HG03159 (cell line): ENCODE results near the gene CDC6.

Experiments used
- ATAC-seq: cut with Tn5 transposase; IDR thresholded peaks from one replicate; pipeline ENCODE4 v1.9.1; 2021; ENCODE audit warnings: mild to moderate bottlenecking, moderate library complexity; ENCODE audit not compliant: unreplicated experiment

The CDC6 gene, protein sequence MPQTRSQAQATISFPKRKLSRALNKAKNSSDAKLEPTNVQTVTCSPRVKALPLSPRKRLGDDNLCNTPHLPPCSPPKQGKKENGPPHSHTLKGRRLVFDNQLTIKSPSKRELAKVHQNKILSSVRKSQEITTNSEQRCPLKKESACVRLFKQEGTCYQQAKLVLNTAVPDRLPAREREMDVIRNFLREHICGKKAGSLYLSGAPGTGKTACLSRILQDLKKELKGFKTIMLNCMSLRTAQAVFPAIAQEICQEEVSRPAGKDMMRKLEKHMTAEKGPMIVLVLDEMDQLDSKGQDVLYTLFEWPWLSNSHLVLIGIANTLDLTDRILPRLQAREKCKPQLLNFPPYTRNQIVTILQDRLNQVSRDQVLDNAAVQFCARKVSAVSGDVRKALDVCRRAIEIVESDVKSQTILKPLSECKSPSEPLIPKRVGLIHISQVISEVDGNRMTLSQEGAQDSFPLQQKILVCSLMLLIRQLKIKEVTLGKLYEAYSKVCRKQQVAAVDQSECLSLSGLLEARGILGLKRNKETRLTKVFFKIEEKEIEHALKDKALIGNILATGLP

DNA sequence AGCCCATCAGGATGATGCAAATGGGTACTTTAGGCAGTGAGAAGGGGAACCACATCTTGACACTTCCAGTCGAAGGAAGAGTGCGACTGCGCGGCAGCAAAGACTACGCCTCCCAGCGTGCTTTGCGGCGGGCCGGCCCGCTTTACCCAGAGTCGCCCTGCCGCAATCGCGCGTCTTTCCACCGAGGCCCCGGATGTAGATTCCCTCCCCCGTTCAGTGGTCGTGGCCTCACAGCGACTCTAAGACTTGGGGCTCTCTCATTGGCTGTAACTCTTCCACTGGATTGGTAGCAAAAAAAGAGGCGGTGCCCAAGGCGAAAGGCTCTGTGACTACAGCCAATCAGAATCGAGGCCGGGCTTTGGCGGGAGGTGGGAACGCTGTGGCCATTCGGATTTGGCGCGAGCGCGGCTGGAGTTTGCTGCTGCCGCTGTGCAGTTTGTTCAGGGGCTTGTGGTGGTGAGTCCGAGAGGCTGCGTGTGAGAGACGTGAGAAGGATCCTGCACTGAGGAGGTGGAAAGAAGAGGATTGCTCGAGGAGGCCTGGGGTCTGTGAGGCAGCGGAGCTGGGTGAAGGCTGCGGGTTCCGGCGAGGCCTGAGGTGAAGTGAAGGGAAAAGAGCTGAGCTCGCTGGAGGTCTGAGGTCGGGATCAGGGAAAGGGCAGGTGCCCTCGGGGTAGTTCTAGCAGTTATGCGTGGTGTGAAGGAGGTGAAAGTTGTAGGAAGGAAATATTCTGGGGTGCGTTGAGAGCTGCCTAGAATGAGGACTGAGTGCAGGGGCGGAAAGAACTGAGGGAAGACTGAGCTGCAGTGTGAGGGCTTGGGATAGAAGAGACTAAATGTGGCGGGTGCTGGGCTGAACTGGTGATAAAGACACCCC lies at the start of gene CDC6:
TSS of gene CDC6 (plus strand) at position 386 of the 876 bp plus-strand sequence. CDS start 1,542 bp downstream, outside the sequence.
- ATAC-seq = peak; percentile 93

DNA sequence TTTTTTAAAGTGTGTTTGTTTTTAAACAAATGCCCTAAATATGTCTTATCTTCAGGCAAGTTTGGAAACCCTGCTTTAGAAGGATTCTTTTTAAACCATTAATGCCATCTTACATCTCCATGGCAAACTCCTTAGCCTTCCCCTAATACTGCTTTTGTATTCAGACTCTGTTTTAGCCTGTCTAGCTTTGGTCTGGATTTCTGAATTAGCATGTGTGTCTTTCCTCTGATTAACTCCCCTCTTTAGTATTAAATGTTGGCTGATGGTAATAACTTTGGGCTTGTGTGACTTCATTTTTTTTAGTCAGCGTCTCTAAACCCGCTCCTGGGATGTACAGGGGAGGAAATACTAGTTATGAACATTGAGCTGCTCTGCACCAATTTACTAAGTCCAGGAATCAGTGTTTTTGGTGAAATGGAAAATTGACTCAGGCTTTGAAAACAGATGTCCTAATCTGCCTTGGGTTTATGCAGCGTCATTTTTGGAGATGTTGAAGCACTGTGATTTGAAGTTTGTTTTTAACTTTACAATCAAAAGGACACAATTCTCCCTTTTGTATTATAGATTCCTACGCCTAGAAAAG lies 46.3 kb upstream of the CDC6 start:
- ATAC-seq = no peak

DNA sequence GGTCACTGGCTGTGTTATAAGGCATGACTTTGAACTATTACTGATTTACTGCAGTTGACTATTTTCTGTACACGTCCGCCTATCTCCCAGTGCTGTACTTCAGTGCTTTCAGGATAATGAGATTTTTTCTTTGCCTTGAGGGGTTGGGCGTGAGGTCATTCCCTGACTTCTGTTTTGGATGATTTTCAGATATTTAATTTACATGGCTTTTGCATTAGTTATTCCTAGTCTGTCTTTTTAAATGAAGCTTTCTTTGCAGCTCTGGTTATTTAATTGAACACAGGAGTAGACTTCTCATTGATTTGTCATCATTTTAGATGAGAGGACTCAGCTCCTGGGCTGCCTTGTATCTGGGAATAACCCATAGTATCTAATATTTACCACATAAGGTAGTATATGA lies 44.9 kb upstream of the CDC6 start:
- ATAC-seq = no peak

DNA sequence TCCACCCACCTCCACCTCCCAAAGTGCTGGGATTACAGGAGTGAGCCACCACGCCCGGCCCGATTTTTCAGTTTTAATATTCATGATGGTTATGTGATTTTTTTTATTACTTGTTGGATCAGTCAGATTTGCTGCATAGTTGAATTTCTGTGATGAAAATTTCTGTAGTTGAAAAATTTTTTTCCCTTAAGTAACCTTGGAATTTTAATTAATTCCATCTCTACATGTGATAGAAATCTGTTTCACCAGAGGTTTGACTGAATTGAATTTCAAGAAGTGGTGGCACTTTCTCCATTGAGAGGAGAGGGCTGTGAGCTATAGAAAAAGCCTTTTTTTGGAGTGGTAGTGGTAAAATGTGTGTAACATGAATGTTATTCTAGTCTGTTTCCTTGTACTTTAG lies 43.9 kb upstream of the CDC6 start:
- no peak for ATAC-seq

DNA sequence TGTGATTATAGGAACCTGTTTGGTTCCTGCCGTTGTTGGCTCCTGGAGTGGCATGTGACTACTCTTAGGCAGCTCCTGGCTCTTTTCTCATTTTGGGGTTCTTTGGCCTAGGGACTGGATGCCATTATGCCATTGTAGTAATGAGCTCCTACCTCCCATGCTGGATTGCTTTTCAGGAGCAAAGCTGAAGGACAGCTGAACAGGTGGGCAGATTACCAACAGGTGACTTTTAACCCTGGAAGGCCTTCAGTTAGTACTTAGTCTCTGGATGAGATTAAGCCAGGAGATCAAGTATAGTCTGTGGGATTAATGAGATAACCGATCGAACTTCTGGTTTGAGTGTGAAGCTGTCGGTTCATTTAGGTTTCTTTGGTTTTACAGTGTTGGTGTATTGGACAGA lies 43.4 kb upstream of the CDC6 start:
- no peak for ATAC-seq

DNA sequence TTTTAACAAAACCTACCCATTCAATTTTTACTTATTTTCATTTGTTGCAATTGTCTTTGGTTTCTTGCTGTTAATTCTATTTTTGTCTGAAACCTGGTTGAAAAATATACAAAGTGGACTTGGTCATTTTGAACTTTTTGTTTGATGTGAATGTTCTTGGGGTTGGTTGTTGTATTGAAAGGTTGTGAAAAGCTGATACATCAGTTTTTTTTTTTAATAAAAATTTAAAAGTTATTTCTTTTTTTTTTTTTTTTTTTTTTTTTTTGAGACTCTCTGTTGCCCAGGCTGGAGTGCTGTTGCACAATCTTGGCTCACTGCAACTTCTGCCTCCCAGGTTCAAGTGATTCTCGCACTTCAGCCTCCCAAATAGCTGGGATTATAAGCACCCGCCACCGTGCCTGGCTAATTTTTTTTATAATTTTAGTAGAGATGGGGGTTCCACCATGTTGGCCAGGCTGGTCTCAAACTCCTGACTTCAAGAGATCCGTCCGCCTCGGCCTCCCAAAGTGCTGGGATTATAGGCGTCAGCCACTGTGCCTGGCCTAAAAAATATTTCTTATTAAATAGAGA lies 39.7 kb upstream of the CDC6 start:
- no peak for ATAC-seq

DNA sequence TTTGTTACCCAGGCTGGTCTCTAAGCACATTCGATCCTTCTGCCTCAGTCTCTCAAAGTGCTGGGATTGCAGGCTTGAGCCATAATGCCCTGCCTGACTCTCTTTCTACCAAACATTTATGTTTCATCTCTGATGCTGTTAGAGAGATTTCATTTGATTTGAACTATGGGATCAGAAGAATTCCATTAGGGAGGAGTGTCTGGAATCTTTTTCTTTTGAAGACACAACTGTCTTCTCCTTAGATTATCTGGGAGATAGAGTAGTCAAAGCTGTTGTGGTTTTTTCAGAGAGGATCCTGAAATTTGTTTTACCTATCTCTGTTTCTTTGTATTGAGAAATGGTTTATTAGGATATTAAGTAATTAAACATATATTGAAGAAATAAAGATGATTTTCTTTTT lies 39.2 kb upstream of the CDC6 start:
- ATAC-seq = no peak

DNA sequence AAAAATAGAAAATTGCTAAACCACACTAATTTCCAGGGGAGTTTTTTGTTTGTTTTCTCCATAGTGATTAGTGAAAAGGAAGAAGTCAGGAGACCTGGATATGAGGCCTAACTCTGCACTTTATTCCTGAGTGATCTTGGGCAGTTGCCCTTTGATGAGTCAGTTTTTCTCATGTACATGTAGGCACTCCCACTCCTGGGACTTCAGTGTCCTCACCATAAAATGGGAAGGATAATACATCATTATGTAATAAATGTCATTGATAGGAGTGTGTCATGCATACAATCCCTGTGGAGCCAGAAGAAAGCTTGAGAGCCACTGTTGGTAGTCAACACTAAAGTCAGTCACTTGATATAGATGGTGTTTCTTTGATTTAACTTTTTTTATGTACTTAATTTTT lies 36.1 kb upstream of the CDC6 start:
- ATAC-seq = no peak

DNA sequence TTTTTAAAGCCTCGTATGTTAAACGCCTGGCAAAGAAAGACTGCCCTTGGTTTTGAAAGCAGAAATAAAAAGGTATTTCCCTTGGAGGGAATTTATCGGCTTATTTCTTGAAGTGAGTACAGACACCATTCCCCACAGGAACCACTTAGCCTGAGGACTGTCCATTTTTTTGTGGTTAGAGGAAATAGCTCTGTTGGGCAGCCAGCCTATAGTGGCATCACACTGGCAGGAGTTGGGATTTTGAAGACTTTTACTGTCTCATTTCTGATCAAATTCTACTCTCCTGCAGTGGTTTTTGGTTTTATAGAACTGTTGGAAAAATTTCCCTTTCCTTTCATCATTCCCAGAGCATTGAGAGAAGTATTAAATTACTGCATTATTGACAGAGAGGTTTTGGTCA lies 34.1 kb upstream of the CDC6 start:
- ATAC-seq = no peak

DNA sequence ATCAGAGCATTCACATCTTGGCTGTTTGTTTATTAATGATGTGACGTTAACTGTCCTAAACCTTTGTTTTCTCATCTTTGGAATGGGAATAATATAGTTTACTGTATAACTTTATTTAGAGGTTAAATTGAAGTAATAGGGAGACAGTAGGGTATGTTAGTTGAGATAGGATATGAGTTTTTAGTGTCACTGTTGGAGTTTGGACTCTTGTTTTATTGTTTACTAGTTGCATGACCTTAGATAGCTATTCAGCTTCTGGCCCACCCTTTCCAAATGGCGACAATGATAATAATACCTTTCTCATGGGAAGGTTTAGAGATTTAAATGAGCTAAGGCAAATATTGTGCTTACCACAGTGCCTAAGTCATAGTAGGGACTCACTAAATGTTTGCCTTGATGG lies 28.2 kb upstream of the CDC6 start:
- no peak for ATAC-seq

DNA sequence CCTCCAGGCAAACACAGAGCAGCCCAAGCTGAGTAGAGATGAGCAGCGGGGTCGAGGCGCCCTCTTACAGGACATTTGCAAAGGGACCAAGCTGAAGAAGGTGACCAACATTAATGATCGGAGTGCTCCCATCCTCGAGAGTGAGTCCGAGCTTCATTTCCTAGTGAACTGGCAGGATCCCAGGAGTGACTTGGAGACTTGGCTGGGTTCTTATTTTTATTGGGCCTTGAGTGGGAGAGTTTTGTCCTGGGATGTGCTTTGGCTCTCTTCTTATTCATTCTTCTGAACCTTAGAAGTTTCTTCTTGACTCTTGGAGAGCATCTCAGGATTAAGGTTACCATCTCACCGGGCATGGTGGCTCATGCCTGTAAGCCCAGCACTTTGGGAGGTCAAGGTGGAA lies 27.2 kb upstream of the CDC6 start:
- no peak for ATAC-seq

DNA sequence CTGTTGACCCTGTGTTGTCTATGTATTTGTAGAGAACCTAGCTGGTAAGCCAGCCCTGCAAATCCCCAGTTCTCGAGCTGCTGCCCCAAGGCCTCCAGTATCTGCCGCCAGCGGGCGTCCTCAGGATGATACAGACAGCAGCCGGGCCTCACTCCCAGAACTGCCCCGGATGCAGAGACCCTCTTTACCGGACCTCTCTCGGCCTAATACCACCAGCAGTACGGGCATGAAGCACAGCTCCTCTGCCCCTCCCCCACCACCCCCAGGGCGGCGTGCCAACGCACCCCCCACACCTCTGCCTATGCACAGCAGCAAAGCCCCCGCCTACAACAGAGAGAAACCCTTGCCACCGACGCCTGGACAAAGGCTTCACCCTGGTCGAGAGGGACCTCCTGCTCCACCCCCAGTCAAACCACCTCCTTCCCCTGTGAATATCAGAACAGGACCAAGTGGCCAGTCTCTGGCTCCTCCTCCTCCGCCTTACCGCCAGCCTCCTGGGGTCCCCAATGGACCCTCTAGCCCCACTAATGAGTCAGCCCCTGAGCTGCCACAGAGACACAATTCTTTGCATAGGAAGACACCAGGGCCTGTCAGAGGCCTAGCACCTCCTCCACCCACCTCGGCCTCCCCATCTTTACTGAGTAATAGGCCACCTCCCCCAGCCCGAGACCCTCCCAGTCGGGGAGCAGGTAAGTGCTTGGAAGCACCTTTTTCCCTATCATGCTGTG lies 23.1 kb upstream of the CDC6 start:
- ATAC-seq = no peak

DNA sequence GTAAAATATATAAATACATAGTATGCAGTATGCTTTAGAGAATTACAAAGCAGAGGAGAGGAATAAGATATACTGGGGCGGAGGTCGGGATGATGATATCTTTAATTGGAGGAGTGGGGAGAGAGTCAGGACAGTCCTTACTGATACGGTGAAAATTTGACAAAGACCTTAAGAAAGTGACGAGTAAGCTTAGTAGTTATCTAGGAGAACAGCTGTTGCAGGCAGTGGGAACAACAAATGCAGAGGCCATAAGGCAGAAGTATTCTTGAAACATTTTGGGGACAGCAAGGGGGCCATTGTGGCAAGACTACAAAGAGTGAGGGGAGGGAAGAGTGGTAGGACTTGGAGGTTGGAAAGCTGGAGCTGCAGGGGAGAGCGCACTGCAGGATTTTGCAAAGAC lies 22.3 kb upstream of the CDC6 start:
- ATAC-seq = no peak

DNA sequence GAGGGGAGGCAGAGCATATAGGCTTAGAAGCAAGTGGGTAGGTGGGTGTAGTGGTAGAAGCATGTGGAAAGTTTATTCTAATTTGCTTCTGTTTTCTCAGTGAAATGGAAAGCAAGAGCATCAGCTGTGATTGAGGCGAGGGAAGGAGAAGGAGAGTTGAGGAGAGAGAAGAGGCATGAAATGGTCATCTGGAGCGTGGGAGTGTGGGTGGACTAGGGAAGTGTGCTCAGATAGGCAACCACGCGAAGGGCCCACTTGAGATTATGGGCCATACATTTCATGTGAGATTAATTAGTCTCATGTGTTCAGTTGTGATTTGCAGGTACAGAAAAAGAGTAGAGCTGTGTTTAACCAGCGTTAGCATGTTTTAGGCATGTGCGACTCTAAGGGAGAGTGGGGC lies 20.8 kb upstream of the CDC6 start:
- ATAC-seq = no peak

DNA sequence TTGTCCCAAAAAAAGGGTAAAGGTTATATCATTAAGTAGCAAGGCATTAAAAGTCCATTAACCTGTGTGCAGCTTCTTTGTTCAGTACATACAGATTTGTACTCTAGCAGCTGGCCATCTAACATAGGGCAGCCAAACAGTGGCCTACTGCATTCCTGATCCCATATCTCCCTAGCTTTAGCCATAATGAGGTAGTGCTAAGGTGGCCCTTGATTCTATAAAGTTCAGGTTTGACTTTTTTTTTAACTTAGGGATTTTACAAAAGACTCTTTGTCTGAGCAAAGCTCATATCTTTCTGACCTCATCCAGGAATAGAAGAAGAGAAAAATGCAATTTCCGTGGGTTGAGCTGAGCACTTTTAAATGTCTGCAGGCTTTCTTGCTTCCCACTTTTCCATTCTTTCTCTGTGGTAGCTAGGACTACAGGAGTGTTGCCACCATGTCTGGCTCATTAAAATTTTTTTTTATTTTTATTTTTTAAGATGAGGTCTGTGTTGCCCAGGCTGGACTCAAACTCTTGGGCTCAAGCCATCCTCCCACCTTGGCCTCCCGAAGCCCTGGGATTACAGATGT lies 19.5 kb upstream of the CDC6 start:
- ATAC-seq = no peak

DNA sequence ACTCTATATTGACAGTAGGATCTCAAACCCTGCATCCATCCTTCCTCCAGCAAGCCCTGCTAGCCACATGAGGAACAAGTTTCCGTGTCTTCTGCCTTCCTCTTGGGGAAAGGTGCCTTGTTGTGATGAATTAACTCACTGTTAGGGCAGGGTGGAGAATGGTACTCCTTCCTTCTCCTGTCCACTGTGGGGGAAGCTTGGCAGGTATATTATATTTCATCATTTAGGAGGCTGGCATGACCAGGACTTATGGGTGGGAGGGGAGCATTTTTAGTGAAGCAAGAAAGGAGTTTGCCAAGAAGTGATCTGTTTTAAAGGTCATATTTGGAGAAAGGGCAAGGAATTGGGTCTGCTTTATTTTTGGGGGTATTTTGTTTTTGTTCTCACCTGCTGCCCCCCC lies 9.3 kb upstream of the CDC6 start:
- ATAC-seq = no peak

DNA sequence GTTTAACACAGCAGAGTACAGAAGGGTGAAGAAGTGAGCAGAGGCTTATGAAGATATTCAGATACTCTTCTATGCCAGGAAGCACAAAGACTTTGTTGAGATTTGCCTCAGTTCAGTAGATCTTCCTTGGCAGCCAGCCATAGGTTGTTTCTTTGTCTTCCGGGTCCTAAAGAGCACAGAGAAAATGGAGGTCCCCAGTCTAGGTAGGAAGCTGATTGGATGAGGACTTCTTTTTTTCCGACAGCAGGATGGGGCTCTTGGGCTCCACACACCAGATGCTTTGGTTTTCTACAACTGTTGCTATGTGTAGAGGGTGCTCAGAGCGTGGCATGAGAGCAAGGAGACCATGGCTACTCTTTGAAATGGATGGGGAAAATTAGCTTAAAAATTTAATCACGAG lies 8.3 kb upstream of the CDC6 start:
- no peak for ATAC-seq

DNA sequence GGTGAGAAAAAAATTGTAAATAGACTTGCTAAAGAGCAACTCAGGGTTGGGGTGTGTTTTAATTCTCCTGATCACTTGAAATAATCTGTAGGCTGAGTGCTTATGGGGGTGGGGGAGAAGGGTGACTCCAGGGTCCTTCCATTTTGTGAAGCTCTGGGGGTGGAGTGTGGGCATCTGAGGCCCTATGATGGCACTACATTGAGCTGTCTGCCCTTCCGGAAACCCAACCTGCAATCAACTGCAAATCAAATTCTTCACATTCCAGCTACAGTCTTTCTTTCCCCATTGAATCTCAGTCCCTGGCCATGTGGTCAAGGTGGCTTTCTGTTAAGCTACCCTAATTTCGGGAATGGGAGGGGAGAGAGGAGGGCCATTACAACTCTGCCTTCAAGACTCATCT lies 6.0 kb upstream of the CDC6 start:
- no peak for ATAC-seq

DNA sequence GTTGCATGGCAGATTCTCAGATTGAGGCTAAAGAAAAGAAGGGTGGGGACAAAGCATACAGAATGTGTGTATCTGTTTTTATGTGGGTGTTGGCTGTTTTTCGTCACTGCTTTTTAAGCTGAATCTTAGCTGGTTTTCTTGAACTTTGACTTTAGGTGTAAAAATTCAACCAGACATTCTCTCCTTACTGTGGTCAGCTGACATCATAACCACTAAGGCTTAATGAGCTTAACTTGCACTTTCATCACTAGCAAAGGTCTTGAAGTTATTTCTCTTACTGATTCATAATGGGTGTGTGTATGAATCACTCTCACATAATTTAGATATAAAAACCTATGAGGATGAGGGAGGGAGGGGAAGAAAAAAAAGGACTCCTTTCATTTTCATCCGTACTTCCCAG lies 4.0 kb upstream of the CDC6 start:
- ATAC-seq = no peak

DNA sequence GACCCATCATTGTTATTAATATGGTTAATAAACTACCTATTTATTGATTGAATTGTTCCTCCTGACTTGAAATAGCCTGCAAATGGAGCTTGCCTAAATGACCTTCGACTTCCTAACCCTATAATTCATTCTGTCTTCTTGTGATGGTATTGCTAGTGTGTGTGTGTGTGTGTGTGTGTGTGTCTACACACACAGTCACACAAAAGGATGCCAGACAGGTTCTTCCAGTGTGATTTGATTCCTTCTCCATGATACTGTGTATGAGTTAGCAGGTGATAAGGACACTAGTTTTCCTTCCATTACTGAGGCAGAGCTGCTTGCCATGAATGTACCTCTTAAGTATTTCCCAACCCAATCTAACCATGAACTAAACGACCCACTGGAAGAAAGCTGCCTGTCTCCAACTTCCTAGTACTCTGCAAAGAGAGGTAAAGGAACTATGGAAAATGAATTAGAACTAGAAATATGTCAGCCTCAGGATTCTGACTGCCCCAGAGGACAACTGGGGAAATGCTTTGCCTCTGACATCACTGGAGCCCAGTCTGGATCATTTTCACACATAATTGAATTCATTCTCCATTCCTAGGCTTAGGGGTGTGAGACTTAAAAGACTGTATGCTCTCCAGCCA lies 3.5 kb upstream of the CDC6 start:
- no peak for ATAC-seq
